Pancreas (tissue), 10 donors: ENCODE results near the gene NUDT2. TPM values are rescaled to one million over a fixed set of nuclear protein-coding genes. Genes with fewer than 3 reads are reported as not detected.

Experiments
- ATAC-seq, 4 donors: fragments of 200-7000 bp; cut with Tn5 transposase; one replicate each; pipeline versions ENCODE4 v1.8.0 to v1.9.1; 2020; ENCODE audit warnings: mild to moderate bottlenecking in 4 of 4, moderate library complexity in 4 of 4
- DNase-seq, 6 donors: peaks; one replicate each; pipeline ENCODE4 v3.0.0-alpha.2; 2020
- FAIRE-seq: peaks from 2 replicates; lab custom pipeline; 2012; peaks lifted over from hg19 to GRCh38; lab: Jason Lieb, UNC
- H3K27ac ChIP-seq, 4 donors: fragments of 200-600 bp; sonication (generic); 1 replicate in 3 of 4; 2 replicates in 1 of 4; pipeline versions ENCODE4 v1.5.0 to v1.8.0; 2020
- H3K27me3 ChIP-seq, 4 donors: fragments of 200-600 bp; one replicate each; pipeline ENCODE4 v1.8.0; 2021
- H3K36me3 ChIP-seq, 3 donors: fragments of 200-600 bp; sonication (generic) in 1 of 3; one replicate each; pipeline versions ENCODE4 v1.5.0 to v1.8.0; 2020 to 2021
- H3K4me1 ChIP-seq, 3 donors: fragments of 200-600 bp; one replicate each; pipeline ENCODE4 v1.8.0; 2021
- H3K4me3 ChIP-seq, 4 donors: fragments of 200-600 bp; sonication (generic) in 2 of 4; one replicate each; pipeline versions ENCODE4 v1.5.0 to v1.8.0; 2020 to 2021
- H3K9me3 ChIP-seq, 4 donors: fragments of 200-600 bp; one replicate each; pipeline ENCODE4 v1.8.0; 2021
- CTCF ChIP-seq, 4 donors: fragments of 200-600 bp; sonication (generic) in 3 of 4; IDR thresholded peaks; one replicate each; pipeline versions ENCODE4 v1.5.0 to v1.8.0; 2021; ENCODE audit warnings: antibody characterized with exemption in 4 of 4
- WGBS, 2 donors: extraction: QIAGEN DNeasy Blood & Tissue Kit; methylation state at CpG; one replicate each; pipeline ENCODE4 v1.1.7; 2013; 5-methylcytosine and 5-hydroxymethylcytosine counted together
- intact Hi-C, 3 donors: fragments of 100-400 bp; cut with DNase I; formaldehyde crosslinking; loops; one replicate each; pipeline versions ENCODE4 v1.11.1 to v1.14.2; 2022
- polyA plus RNA-seq, 2 donors: library from polyadenylated mRNA; stranded (reverse); fragments of 200-250 nt; gene quantifications; one replicate each; pipeline ENCODE4 v1.2.3, GENCODE V29; 2013
- total RNA-seq, 6 donors: library from RNA; stranded (reverse); fragmentation: NEBNext Ultra II Directional in 4 of 6; extraction: Animal tissue kit (Norgen Biotek cat#: 25700) in 4 of 6; gene quantifications; one replicate each; pipeline versions ENCODE4 v1.2.1 to v1.2.4, GENCODE V29; 2021 to 2023
- donor health status: healthy with polysubstance abuse.
- donor health status: DM: no; HTN: no; CAD: no; lungs with moderate emphysema.
- donor health status: DM: no; HTN: no; CAD: no.
- donor health status: control.
- donor health status: control.
- donor health status: Bipolar disorder and iron deficiency.
- donor health status: DM: yes; HTN: yes; CAD: no.
- donor health status: DM: no; HTN: no; CAD: no.
- donor health status: DM: no; HTN: no; CAD: no.
- donor health status: DM: yes; HTN: yes; CAD: no.

Gene NUDT2
- total and polyA plus RNA-seq, 8 donors: 9.7 to 32.6 (median 13.6) TPM

- Histone ChIP-seq H3K9me3 (no peaks in the 10 kb centered on the region), H3K4me1 (peaks cover 0 to 11% (median 6%) of the 10 kb centered on the region in 3 donors), H3K27ac (no peak overlapping the region), H3K36me3 (no peaks in the 10 kb centered on the region), H3K4me3 (no peak overlapping the region), H3K27me3 (no peaks in the 10 kb centered on the region)
- no peak for TF ChIP-seq CTCF (IDR thresholded peaks at IDR 0.05)
- no peak for DNase-seq
- FAIRE-seq: no peak
- WGBS, 2 donors: 85 to 87% methylated on average over 5 of the region's 5 CpGs
- intact Hi-C loops: no loop called here
- ATAC-seq: no peak
These were observed 52.7 kb downstream of the NUDT2 start for GRCh38 chr9:34382054-34382453.

GRCh38 chr9:34382879-34383278 is 53.5 kb downstream of the NUDT2 start:
- 73 to 80% methylated on average over 3 of the region's 3 CpGs for whole genome bisulfite sequencing, 2 donors
- no peak for ATAC-seq

GRCh38 chr9:34383904-34384303 is 54.5 kb downstream of the NUDT2 start:
- ATAC-seq (no peak), FAIRE-seq (no peak), DNase-seq (no peak)
- Histone ChIP-seq H3K4me1 (peaks cover 0 to 11% (median 6%) of the 10 kb centered on the region in 3 donors), H3K27me3 (no peaks in the 10 kb centered on the region), H3K27ac (no peak overlapping the region), H3K4me3 (no peak overlapping the region), H3K36me3 (no peaks in the 10 kb centered on the region), H3K9me3 (no peaks in the 10 kb centered on the region)
- intact Hi-C loops: no loop called here
- WGBS, 2 donors: 79 to 82% methylated on average over 4 of the region's 4 CpGs
- TF ChIP-seq CTCF (IDR thresholded peaks at IDR 0.05): no peak

More at GRCh38 chr9:34382879-34383278, 53.5 kb downstream of the NUDT2 start:
- no peak overlapping the region for H3K27ac ChIP-seq
- no peak for FAIRE-seq
- DNase-seq: no peak
- intact Hi-C loops: no loop called here
- no peaks in the 10 kb centered on the region for H3K9me3 ChIP-seq
- no peak overlapping the region for H3K4me3 ChIP-seq
- no peaks in the 10 kb centered on the region for H3K27me3 ChIP-seq
- H3K4me1 ChIP-seq: peaks cover 0 to 11% (median 6%) of the 10 kb centered on the region in 3 donors
- H3K36me3 ChIP-seq: no peaks in the 10 kb centered on the region
- TF ChIP-seq CTCF (IDR thresholded peaks at IDR 0.05): no peak

- ATAC-seq: no peak
- Histone ChIP-seq H3K27ac (no peak overlapping the region), H3K4me3 (no peak overlapping the region), H3K4me1 (peaks cover 0 to 6% (median 6%) of the 10 kb centered on the region in 3 donors), H3K27me3 (no peaks in the 10 kb centered on the region), H3K9me3 (no peaks in the 10 kb centered on the region), H3K36me3 (no peaks in the 10 kb centered on the region)
- 68 to 75% methylated on average over 7 of the region's 7 CpGs for WGBS, 2 donors
- no peak for FAIRE-seq
- DNase-seq: no peak
- intact Hi-C loops: no loop called here
- no peak for TF ChIP-seq CTCF (IDR thresholded peaks at IDR 0.05)
These were observed 55.2 kb downstream of the NUDT2 start for GRCh38 chr9:34384368-34385165.
